GM12892 (cell line): ENCODE measurements around the gene NOP9.
A peak's percentile ranks its signal among the peaks of the same experiment; 100 is the strongest.

ENCODE experiments used
- DNase-seq: peaks from one replicate; pipeline ENCODE4 v3.0.0; 2011; ENCODE audit not compliant: insufficient read length
- FAIRE-seq: peaks from 2 replicates; lab custom pipeline; 2011; peaks lifted over from hg19 to GRCh38; lab: Jason Lieb, UNC
- POLR2A ChIP-seq: IDR thresholded peaks from 2 replicates; pipeline ENCODE4 v1.6.1; 2011; ENCODE audit warnings: low read depth, low read length, control low read depth
- POLR2AphosphoS5 ChIP-seq: IDR thresholded peaks from 2 replicates; pipeline ENCODE4 v1.6.1; 2011; ENCODE audit warnings: low read depth, low read length, control low read depth
- TAF1 ChIP-seq: IDR thresholded peaks from 2 replicates; pipeline ENCODE4 v1.6.1; 2011; ENCODE audit warnings: low read depth, mild to moderate bottlenecking, control low read depth, low read length, borderline replicate concordance

NOP9 gene

DNA sequence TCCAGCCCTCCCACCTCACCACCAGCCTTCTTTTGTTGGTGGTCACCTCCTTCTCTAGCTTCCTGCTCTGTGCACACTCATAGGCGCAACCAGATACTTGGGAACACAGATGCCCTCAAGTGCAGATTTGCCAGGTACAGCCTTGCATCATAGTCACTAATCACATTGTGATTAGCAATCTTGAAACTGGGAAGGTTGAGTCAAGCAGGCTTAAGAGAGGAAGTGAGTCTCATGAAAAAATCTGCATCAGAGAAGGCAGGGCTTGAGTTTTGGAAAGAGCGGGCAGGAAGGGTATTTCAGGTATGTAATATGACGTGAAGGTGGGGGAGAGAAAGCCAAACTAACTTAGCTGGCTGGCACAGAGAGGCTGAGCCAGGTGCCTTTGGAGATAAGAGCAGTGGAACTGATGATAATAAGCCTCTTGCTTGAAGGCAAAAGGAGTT, 25.5 kb upstream of the NOP9 start:
- TF ChIP-seq POLR2AphosphoS5 (no peak), POLR2A (no peak), TAF1 (no peak)
- FAIRE-seq = peak; percentile 90
- DNase-seq = peak; percentile 62

DNA sequence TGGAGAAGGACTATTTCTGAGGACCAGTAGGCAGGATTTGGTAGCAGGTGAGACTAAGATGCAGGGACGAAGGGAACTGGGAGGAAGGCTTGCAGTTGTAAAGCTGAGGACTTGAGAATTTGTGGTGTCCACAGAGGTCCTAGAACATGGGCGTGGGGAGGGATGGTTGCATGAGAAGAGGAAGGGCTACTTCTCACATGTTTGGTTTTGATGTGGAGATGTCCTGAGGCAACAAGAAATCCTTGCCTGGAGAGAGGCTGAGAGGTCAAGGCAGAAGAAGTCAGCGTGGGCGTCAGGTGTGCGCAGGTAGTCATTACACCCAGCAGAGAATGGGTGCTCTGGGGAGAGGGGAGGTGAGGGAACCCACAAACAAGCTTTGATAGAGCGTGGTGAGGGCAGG, 22.6 kb upstream of the NOP9 start:
- DNase-seq = no peak
- no peak for FAIRE-seq
- TF ChIP-seq POLR2AphosphoS5 = no peak
- TF ChIP-seq POLR2A = no peak
- no peak for TF ChIP-seq TAF1

DNA sequence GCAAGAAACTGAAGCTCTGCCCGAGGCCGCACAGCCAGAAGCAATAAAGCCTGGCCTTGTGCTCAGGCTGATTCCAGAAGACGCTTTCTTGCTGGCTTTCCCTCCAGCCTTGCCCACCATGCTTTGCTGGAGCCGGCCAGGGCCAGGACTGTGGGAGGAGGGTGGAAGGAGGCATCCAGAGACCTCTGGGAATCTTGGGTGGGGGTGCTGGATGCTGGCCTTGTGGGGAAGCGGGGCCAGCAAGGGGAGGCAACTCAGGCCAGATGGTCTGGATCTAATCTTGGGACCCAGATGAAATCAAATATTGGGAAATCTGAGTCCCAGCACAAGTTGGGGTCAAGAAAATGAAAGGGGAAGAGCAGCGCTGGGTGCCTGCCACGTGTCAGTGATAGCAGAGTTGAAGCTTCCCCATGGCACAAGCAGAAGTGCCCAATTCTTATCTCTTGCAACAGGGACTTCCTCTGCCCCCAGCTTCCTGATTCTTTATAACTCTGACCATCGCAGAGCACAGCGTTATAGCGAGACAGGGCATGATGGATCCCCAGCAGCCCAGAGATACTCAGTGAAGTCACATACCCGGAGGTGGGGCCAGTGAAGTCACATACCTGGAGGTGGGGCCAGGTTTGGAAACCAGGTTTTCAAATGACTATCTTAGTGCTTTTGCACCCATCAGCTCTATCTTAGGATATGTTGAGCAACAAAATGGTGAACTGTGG, 21.9 kb upstream of the NOP9 start:
- no peak for TF ChIP-seq POLR2A
- TF ChIP-seq POLR2AphosphoS5 = no peak
- no peak for TF ChIP-seq TAF1
- DNase-seq (no peak), FAIRE-seq (no peak)

DNA sequence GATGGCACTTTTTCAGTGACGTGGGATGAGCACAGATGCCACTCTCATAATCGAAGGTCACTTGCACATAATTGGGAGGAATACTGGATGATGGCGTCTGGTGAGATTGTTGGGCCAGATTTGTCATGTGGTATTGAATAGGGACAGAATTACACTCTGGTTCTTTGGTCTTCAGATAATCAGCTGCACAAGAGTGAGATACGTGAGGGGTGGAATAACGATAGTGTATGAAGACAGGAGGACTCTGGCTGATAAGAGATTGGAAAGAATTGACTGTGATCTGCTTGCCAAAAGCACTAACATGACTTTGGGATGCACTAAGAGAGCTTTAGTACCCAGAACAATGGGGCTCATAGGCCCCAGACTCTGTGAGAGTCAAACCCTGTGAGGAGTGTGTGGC, 21.2 kb upstream of the NOP9 start:
- TF ChIP-seq POLR2A (no peak), POLR2AphosphoS5 (no peak), TAF1 (no peak)
- FAIRE-seq = peak; percentile 14
- DNase-seq = no peak

DNA sequence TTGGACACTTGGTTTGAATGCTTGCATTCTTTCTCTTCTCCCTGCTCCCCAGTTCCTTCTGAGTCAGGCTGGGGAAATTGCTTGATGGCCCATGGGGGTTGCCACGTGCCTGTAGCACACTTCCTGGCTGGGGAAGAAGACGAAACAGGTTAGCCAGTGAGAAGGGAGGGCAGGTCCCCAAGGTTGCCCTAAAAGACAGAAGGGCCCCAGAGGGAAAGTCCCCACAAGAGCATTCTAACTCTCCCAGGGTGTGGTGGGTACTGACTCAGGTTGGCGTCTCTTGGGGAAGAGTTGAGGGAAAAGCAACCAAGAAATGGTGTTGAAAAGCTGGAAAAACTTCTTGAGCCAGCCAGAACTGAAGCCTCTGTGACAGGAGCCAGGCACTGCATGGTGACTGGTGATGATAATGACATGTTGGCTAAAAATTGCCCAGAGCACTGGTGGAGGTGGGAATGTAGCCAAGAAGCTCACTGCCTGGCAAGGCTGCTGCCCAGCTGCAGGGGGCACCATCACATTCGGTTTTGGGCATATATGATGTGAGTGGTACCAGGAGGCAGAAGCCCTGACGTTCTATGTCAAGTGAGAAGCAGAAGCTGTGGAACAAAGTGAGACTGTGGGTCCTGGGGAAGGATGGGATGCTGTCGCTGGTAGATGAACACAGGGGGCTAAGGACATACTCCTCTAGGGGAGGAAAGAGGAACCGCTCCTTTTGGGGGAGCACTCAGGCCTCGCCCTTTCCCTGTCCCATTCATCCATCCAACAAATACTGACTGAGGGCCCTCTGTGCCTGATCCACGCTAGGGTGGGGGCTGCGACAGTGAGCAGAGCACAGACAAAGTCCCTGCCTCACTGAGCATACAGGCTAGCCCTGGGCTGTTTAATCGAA, 20.1 kb upstream of the NOP9 start:
- FAIRE-seq (peak; percentile 44), DNase-seq (no peak)
- TF ChIP-seq POLR2A = no peak
- no peak for TF ChIP-seq POLR2AphosphoS5
- TF ChIP-seq TAF1 = no peak

DNA sequence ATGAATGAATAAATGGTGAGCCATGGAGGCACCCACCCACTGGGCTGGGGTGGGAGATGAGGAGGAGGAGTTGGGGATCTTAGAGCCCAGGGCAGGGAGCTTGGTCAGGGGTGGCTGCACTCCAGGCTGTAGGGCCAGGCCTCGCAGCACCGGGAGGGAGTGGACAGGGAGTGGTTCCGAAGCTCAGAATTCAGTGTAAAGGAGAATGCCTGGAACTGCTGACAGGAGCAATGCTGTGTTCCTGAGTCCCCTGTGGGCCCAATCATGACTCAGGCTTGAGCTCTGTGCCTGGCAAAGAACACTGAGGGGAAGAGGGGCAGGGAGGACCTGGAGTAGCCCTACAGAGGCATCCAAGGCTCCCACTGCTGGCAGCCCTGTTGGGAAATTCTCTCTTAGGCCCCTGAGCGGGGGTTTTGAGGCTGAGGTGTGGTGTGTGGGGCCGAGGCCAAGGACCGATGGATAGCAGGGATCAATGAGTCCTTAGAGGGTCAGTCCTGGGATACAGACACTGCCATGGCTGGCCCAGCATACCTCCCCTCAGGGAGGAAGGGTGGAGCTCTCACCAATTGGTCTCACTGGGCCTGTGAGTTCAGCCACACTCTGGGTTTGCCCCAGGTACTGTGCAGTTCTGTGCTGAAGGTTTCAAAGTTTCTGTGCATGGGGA, 18.7 kb upstream of the NOP9 start:
- DNase-seq = no peak
- FAIRE-seq = no peak
- TF ChIP-seq TAF1 (no peak), POLR2AphosphoS5 (no peak)

DNA sequence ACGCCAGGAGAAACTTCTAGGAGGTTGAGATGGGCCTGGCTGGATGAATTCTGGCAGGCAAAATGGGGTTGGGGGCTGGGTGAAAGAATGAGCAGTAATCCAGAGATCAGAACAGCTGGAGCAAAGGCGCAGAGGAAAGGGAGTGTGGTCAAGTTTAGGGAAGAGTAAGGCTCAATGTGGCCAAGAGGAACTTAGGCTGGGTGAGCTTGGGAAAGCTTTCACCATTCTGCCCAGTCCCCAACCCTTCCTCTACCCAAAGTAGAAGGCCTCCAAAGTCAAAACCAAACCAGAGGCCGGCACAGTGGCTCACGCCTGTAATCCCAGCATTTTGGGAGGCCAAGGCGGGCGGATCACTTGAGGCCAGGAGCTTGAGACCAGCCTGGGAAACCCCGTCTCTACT, 18.0 kb upstream of the NOP9 start:
- no peak for TF ChIP-seq POLR2A
- TF ChIP-seq TAF1 = no peak
- TF ChIP-seq POLR2AphosphoS5 = no peak
- no peak for FAIRE-seq
- DNase-seq = no peak

DNA sequence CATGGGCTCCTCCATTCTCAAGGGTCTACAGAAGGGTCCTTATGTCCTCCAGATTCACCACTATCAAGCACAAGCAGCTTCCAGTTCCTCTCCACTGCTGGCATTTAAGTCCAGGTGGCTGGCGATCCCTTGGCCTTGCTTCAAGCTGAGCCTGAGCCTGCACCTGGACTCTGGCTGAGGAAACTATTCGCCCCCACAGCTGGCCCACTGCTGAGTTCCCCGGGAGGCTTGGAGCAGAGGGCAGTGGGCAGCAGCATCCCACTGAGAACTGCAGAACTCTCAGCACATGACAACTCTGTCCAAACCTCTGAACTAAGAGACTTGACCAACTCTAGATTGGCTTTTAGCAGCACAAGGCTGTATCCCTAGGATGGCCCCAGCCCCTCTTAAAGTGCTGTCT, 16.9 kb upstream of the NOP9 start:
- FAIRE-seq (no peak), DNase-seq (no peak)
- no peak for TF ChIP-seq POLR2A
- TF ChIP-seq POLR2AphosphoS5 = no peak
- TF ChIP-seq TAF1 = no peak

DNA sequence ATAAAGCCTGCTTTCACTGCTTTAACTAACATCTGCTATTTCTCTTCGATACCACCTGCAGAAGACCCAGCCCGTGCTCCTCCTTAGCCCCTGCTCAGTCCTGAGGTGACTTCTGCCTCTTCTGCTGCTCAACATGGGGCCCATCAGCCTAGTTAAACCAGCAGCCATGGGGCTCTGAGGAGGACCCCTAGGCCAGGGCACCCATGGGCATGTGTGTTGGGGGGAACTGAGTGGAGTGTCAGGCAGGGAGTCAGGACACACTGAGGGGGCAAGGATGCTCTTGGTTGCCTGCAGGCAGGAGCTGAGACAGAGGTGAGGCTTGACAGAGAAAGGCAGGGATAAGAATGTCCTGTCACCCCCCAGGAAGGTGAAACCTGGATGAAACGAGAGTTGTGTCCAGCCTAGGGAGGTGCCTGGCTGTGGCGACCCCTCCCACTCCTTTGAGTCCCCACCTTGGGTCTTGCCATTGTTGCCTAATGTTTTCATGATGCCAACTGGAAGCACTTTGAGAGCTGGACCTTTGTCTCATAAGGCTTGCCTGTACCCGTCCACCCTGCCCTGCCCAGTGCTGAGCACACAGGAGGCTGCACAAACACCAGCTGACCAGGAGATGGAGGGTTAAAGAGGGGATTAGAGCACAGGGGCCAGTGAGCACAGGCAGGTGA, 15.7 kb upstream of the NOP9 start:
- no peak for DNase-seq
- TF ChIP-seq TAF1 (no peak), POLR2AphosphoS5 (no peak), POLR2A (no peak)
- FAIRE-seq = no peak

DNA sequence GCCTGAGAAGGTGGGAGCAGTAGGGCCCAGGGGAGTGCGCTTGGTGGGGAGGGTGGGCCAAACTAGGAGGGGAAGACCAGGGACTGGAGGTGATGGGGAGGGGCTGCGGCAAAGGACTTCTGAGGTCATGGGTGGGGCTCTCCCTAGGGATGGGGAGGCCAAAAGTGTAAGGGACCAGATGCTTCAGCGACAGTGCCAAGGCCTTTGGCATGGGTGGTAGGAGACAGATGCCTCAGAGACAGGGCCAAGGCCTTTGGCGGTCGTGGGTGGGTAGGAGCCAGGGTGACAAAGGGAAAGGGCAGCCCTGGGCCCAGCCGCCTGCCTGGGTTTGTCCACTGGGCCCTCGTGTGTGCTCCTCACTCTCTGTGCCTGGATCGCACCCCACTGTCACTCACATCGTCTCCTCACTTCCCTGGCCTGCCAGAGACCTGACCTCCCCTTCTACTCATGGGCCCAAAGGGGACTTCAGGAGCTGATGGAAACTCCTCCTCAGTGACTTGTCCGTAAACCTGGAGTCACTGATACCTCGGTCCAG, 15.1 kb upstream of the NOP9 start:
- FAIRE-seq = no peak
- TF ChIP-seq POLR2AphosphoS5 (no peak), POLR2A (no peak), TAF1 (no peak)
- no peak for DNase-seq
